Suprapubic skin (tissue), 4 donors: ENCODE results near the gene WDR44. TPM values are rescaled to one million over a fixed set of nuclear protein-coding genes. Genes with fewer than 3 reads are reported as not detected.

Experiments
- DNase-seq, 2 donors: peaks; one replicate each; pipeline ENCODE4 v3.0.0-alpha.2; 2019; ENCODE audit warnings: low spot score in 2 of 2
- H3K27ac ChIP-seq: fragments of 200-600 bp; sonication (generic); one replicate; pipeline ENCODE4 v1.5.1; 2019
- H3K27me3 ChIP-seq: fragments of 200-600 bp; sonication (generic); one replicate; pipeline ENCODE4 v1.5.1; 2019
- H3K36me3 ChIP-seq: fragments of 200-600 bp; sonication (generic); one replicate; pipeline ENCODE4 v1.5.1; 2019
- H3K4me1 ChIP-seq: fragments of 200-600 bp; sonication (generic); one replicate; pipeline ENCODE4 v1.5.1; 2019
- H3K4me3 ChIP-seq: fragments of 200-600 bp; sonication (generic); one replicate; pipeline ENCODE4 v1.5.1; 2019; ENCODE audit warnings: mild to moderate bottlenecking
- H3K9me3 ChIP-seq: fragments of 200-600 bp; sonication (generic); one replicate; pipeline ENCODE4 v1.5.1; 2019
- EP300 ChIP-seq: sonication (generic); formaldehyde crosslinking; IDR thresholded peaks from one replicate; pipeline ENCODE4 v1.6.1; 2017; ENCODE audit warnings: antibody characterized with exemption
- POLR2A ChIP-seq, 2 donors: fragments of 450-650 bp; IDR thresholded peaks; one replicate each; pipeline ENCODE4 v1.6.1; 2017; ENCODE audit warnings: antibody characterized with exemption in 2 of 2, mild to moderate bottlenecking in 2 of 2, moderate library complexity in 2 of 2
- POLR2AphosphoS5 ChIP-seq, 3 donors: sonication (generic); formaldehyde crosslinking; IDR thresholded peaks; one replicate each; pipeline ENCODE4 v1.6.1; 2017; ENCODE audit warnings: antibody characterized with exemption in 3 of 3
- WGBS: methylation state at CpG from one replicate; pipeline ENCODE4 v1.1.5; 2018; 5-methylcytosine and 5-hydroxymethylcytosine counted together
- total RNA-seq, 4 donors: library from RNA; depleted of rRNA; stranded (reverse); fragments of >200 nt; gene quantifications; one replicate each; pipeline ENCODE4 v1.1.0, GENCODE V29; 2016
- TF ChIP-seq, protein P1 (sequence below), 2 donors: fragments of 200-600 bp in 1 of 2; fragments of 450-650 bp in 1 of 2; sonication (generic) in 1 of 2; IDR thresholded peaks; one replicate each; pipeline ENCODE4 v1.5.1; 2016 to 2019; ENCODE audit warnings: antibody characterized with exemption in 2 of 2, mild to moderate bottlenecking in 1 of 2, moderate library complexity in 1 of 2

Gene WDR44
- total RNA-seq, 4 donors from 2014 or later = 10.5 to 18.3 (median 11.6) TPM

DNA sequence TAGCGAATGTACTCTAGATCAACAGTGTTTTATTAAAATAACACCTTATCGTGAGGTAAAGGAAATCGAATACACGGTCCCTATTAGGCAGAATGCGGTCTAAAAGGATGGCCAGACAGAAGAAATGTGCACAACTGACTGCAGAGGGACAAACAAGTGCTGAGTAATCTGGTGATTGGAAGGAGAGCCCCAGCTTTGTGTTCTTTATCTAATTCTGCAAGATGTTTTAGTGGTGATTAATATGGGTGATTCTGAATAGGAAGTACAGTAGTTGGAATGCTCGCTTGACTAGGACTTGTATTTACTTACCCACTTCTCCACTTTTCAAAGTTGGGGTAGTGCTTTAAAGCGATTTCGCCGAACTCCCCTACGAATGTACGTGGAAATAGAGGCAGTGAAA, 1.2 kb downstream of the WDR44 start:
- peak overlapping the region; percentile 69 for H3K4me3 ChIP-seq
- H3K4me1 ChIP-seq = peaks cover 21% of the 10 kb centered on the region
- WGBS = 35% methylated on average over 11 of the region's 11 CpGs
- no peak for DNase-seq
- no peaks in the 10 kb centered on the region for H3K9me3 ChIP-seq
- peak overlapping the region; percentile 92 for H3K27ac ChIP-seq
- TF ChIP-seq, protein P1, sequence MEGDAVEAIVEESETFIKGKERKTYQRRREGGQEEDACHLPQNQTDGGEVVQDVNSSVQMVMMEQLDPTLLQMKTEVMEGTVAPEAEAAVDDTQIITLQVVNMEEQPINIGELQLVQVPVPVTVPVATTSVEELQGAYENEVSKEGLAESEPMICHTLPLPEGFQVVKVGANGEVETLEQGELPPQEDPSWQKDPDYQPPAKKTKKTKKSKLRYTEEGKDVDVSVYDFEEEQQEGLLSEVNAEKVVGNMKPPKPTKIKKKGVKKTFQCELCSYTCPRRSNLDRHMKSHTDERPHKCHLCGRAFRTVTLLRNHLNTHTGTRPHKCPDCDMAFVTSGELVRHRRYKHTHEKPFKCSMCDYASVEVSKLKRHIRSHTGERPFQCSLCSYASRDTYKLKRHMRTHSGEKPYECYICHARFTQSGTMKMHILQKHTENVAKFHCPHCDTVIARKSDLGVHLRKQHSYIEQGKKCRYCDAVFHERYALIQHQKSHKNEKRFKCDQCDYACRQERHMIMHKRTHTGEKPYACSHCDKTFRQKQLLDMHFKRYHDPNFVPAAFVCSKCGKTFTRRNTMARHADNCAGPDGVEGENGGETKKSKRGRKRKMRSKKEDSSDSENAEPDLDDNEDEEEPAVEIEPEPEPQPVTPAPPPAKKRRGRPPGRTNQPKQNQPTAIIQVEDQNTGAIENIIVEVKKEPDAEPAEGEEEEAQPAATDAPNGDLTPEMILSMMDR (IDR thresholded peaks at IDR 0.05) = no peak
- TF ChIP-seq POLR2A (IDR thresholded peaks at IDR 0.05) (no peak), POLR2AphosphoS5 (IDR thresholded peaks at IDR 0.05) (no peak), EP300 (no peak)
- no peaks in the 10 kb centered on the region for H3K27me3 ChIP-seq
- no peaks in the 10 kb centered on the region for H3K36me3 ChIP-seq

DNA sequence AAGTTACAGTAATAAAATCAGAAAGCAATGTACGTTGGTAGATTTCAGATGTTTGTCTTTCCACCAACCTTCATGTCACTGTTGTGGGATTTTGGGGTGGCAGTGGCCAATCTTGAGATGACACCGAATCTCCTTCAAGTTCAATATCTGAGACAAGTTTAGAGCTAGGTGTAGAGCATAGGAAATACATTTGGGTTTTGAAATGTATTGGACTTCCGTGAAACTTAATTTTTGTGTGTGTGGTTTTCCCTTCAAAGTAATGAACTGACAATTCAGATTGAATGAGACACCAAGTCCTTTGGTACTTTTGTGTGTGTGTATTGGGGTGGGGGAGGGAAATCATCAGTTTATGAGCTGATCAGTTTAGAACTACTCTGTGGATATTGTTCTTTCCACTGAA, 1.8 kb downstream of the WDR44 start:
- H3K36me3 ChIP-seq = no peaks in the 10 kb centered on the region
- no peak overlapping the region for H3K27ac ChIP-seq
- peak overlapping the region; percentile 69 for H3K4me3 ChIP-seq
- no peak for DNase-seq
- peaks cover 21% of the 10 kb centered on the region for H3K4me1 ChIP-seq
- TF ChIP-seq POLR2A (IDR thresholded peaks at IDR 0.05) (no peak), POLR2AphosphoS5 (IDR thresholded peaks at IDR 0.05) (no peak), EP300 (no peak)
- TF ChIP-seq, protein P1 (IDR thresholded peaks at IDR 0.05) = no peak
- H3K27me3 ChIP-seq = no peaks in the 10 kb centered on the region
- WGBS = 32% methylated on average over 3 of the region's 3 CpGs
- no peaks in the 10 kb centered on the region for H3K9me3 ChIP-seq

DNA sequence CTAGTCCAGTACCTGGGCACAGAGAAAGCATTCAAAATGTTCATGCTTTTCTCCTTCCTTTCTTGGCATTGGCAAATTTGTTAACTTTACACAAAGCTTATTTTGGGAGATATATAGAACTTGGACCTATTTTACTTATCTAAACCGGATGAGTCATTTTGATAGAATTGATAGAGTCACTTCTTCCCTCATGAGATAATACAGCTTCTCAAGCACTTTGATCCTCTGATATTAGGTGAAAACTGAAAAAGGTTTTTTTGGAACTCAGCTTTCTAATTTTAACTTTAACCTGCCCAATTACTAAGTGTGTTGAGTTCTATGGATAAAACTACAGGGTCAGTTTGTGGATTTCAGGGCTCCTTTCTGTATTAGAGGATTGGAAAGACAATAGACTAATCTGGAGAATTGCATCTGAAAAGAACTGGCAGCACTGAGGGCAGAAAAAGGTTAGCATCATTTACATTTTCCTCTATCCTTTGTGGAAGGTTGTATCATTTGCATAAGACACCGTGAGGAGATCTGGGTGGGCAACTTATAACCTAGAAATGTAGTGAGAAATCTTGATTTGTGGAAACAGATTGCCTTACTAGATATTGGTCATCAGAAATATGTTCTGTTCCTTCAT, 2.4 kb downstream of the WDR44 start:
- no peak overlapping the region for H3K27ac ChIP-seq
- H3K4me1 ChIP-seq = peaks cover 21% of the 10 kb centered on the region

DNA sequence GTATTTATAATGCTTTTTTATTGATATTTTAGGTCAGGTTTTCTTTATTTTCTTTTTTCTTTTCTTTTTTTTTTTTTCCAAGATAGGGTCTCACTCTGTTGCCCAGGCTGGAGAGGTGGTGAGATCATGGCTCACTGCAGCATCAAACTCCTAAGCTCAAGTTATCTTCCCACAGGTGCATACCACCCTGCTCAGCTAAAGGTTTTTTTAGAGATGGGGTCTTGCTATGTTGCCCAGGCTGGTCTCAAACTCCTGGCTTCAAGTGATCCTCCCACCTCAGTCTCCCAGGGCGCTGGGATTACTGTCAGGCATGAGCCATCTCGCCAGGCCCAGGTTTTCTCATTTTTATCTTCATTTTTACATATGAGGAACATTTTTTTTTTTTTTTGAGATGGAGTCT, 3.3 kb downstream of the WDR44 start:
- H3K36me3 ChIP-seq = no peaks in the 10 kb centered on the region
- H3K27ac ChIP-seq = no peak overlapping the region
- no peak overlapping the region for H3K4me3 ChIP-seq
- WGBS = 54% methylated on average over 2 of the region's 2 CpGs
- H3K27me3 ChIP-seq = no peaks in the 10 kb centered on the region
- TF ChIP-seq, protein P1 (IDR thresholded peaks at IDR 0.05) = no peak
- TF ChIP-seq POLR2A (IDR thresholded peaks at IDR 0.05) = no peak
- TF ChIP-seq EP300 = no peak
- TF ChIP-seq POLR2AphosphoS5 (IDR thresholded peaks at IDR 0.05) = no peak
- DNase-seq = no peak
- no peaks in the 10 kb centered on the region for H3K9me3 ChIP-seq
- H3K4me1 ChIP-seq = peaks cover 21% of the 10 kb centered on the region

More for the DNA sequence above, 2.4 kb downstream of the WDR44 start:
- WGBS = 31% methylated on average over 2 of the region's 2 CpGs
- Histone ChIP-seq H3K36me3 (no peaks in the 10 kb centered on the region), H3K27me3 (no peaks in the 10 kb centered on the region), H3K4me3 (peak overlapping the region; percentile 69), H3K9me3 (no peaks in the 10 kb centered on the region)
- DNase-seq = no peak
- TF ChIP-seq POLR2AphosphoS5 (IDR thresholded peaks at IDR 0.05) (no peak), POLR2A (IDR thresholded peaks at IDR 0.05) (no peak), EP300 (no peak)
- TF ChIP-seq, protein P1 (IDR thresholded peaks at IDR 0.05) = no peak

DNA sequence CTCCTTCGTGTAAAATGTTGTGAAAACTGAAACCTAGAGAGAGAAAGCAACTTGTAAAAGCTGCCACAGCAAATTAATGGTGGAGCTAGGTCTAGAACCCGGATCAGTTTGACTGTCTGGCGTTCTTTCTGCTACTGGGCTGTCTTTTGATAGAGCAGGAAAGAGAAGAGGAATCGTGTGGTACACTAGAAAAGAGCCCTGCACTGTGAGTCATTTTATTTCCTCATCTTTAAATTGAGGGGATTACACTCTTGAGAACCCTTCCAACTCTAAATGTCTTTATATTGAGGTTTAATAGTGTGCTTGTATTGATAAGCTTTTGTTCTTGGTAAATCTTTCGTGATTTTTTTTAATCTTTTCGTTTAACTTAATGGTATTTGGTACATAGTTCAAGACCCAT, 4.3 kb downstream of the WDR44 start:
- no peak overlapping the region for H3K4me3 ChIP-seq
- DNase-seq = no peak
- no peak for TF ChIP-seq POLR2AphosphoS5 (IDR thresholded peaks at IDR 0.05)
- TF ChIP-seq, protein P1 (IDR thresholded peaks at IDR 0.05) = no peak
- TF ChIP-seq EP300 = no peak
- H3K36me3 ChIP-seq = no peaks in the 10 kb centered on the region
- H3K27me3 ChIP-seq = no peaks in the 10 kb centered on the region
- H3K27ac ChIP-seq = no peak overlapping the region
- no peaks in the 10 kb centered on the region for H3K9me3 ChIP-seq
- WGBS = 52% methylated on average over 6 of the region's 6 CpGs
- peaks cover 18% of the 10 kb centered on the region for H3K4me1 ChIP-seq
